Kidney glomerular epithelial cell (primary cell): ENCODE measurements around the gene RAB36.
A peak's percentile ranks its signal among the peaks of the same experiment; 100 is the strongest.

Experiments used
- DNase-seq: peaks from one replicate; lab custom pipeline; 2025; lab: John Stamatoyannopoulos, UW

The RAB36 gene

GRCh38 chr22:23158516-23159290 is 13.4 kb downstream of the RAB36 start:
- DNase-seq = no peak

DNA sequence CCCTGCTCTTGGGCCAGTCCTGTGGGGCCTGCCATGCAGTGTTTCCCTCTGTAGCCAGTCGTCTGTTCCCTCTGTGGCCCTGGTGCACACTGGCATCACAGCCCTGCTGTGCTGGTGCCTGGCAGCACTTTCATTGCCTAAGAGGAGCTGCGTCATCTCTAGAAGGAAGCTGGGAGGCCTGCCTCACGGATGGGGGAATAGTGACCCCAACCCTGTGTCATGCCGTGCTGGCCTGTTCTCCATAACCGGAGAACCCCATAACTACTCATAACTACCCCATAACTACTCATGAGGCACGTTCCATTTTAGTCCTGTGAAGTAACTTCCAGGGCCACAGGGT is 14.0 kb downstream of the RAB36 start:
- no peak for DNase-seq

- DNase-seq = no peak
Observed at GRCh38 chr22:23161029-23161428, 15.8 kb downstream of the RAB36 start.

GRCh38 chr22:23161574-23161973 is 16.3 kb downstream of the RAB36 start:
- DNase-seq = no peak

GRCh38 chr22:23163665-23164064 is 18.4 kb downstream of the RAB36 start:
- no peak for DNase-seq

DNA sequence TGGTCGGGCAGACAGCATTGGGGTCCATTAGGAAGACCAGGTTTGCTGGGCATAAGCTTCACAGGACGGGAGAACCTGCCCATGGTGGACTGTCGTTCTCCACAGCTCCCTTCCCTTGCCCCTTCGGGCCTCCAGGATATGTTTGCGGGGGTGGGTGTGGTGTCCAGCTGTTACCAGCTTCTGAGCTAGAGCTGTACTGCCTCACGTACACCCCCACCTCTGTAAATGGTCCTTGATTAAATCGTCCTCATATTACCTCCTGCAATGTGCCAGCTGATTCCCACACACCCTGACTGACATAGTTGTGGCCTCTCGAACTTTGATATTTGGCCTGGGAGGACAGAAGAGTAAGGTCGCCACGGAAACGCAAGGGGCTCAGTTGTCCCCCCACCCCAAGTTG is 18.8 kb downstream of the RAB36 start:
- no peak for DNase-seq

GRCh38 chr22:23166042-23166831 is 21.0 kb downstream of the RAB36 start:
- no peak for DNase-seq

- DNase-seq = no peak
Observed at GRCh38 chr22:23166841-23167616, 21.8 kb downstream of the RAB36 start.

GRCh38 chr22:23168391-23169042 is 23.2 kb downstream of the RAB36 start:
- no peak for DNase-seq

DNA sequence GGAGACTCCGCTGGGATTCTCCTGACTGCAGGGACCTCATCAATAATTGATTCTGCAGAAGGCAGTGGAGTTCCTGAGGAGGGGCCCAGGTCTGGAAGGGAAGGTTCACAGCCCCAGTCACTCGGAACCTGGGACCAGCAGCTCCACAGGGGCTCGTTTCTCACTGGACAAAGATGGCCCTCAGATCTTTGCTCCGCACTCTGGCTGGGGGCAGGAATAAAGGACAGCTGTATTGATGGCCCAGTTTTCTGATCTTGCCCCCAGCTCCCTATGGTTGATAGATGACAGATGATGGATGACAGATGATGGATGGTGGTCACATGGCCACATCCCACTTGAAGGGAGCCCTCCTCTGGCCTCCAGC is 23.7 kb downstream of the RAB36 start:
- no peak for DNase-seq

DNA sequence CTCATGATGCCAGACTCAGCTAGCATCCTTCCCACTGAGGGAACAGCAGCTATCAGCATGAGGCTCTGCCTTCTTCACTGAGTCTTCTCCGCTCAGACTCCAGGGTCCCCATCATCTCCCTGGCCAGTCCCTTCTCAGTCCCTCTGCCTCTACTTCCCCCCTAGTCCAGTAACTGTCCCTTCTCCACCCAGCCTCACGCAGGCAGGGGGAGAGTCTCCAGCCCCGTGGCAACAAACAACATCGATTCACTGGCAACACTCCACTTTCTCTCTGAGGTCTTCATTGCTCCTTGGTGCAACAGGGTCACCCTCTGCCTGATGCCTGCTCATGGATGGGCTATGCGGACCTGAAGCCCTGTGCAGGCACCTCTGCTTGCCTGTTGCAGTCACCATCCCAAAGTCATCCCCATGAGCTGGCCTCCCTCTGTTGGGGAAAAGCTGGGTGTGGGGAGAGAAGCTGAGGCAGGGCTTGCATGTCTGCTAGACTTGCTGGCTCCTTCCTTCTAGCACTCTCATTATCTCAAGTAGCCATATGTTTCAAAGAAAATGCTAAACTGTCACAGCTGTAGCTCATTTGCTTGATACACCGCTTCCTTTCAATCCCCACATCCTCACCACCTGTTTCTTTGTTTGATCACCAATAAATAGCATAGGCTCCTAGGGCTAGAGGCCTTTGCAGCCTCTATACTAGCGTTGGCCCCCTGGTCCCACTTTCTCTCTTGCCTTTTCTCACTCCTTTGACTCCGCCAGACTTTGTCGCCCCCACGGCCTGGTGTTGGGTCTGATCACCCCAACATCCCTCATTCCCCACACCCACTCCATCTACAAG is 30.8 kb downstream of the RAB36 start:
- no peak for DNase-seq

GRCh38 chr22:23176645-23177027 is 31.4 kb downstream of the RAB36 start:
- DNase-seq = no peak

- no peak for DNase-seq
Observed at GRCh38 chr22:23177197-23177596, 31.9 kb downstream of the RAB36 start.

DNA sequence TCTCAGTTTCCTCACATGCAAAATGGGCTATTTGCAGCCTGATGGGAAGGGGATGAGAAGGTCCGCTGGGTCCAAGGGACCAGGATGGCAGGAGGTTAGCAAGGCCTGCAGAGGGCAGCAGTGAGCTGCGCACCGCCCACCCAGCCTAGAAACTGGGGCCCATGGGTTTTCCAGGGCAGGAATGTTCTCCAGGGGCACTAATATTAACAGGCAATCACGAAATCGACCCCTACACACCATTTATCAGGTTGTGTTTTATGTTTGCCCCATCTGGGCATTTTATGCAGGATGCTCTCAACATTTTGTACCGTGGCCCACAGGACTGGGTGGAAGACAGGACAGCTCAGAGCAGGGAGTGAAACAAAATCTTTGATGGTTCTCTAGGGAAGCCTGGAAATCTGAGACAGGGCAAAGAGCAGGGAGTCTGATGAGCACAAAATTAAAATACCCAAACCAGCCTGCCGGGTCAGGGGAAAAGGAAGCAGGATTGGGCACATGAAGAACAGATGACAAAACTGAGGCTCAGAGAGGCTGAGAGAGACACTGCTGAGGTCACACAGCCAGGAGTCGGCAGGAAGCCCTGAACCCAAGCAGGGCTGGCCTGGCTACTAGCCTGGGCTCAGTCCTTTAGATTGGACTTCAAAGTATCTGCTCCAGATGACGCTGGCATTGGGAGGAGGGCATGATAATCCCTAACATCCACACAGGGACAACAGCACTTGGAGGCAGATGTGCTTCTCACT is 33.4 kb downstream of the RAB36 start:
- DNase-seq = peak; percentile 40

GRCh38 chr22:23179381-23180299 is 34.4 kb downstream of the RAB36 start:
- no peak for DNase-seq

- DNase-seq = peak; percentile 1
Observed at GRCh38 chr22:23180301-23180892, 35.1 kb downstream of the RAB36 start, which contains the start of gene BCR. TSS of gene BCR (plus strand) at chr22:23180509. CDS start at chr22:23180961, 452 bp downstream.

GRCh38 chr22:23180893-23181720 is 35.8 kb downstream of the RAB36 start:
- no peak for DNase-seq

DNA sequence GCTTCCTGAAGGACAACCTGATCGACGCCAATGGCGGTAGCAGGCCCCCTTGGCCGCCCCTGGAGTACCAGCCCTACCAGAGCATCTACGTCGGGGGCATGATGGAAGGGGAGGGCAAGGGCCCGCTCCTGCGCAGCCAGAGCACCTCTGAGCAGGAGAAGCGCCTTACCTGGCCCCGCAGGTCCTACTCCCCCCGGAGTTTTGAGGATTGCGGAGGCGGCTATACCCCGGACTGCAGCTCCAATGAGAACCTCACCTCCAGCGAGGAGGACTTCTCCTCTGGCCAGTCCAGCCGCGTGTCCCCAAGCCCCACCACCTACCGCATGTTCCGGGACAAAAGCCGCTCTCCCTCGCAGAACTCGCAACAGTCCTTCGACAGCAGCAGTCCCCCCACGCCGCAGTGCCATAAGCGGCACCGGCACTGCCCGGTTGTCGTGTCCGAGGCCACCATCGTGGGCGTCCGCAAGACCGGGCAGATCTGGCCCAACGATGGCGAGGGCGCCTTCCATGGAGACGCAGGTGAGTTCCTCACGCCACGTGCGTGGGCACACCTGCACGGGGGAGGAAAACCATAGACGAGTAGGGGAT is 36.5 kb downstream of the RAB36 start:
- DNase-seq = no peak
